ENCODE results near the gene RAB11FIP4. TPM values are rescaled to one million over a fixed set of nuclear protein-coding genes. Genes with fewer than 3 reads are reported as not detected.

RAB11FIP4 gene
- total and polyA plus RNA-seq, 3 donors from 2014 or later: 44.3 to 104 (median 90.2) TPM

DNA sequence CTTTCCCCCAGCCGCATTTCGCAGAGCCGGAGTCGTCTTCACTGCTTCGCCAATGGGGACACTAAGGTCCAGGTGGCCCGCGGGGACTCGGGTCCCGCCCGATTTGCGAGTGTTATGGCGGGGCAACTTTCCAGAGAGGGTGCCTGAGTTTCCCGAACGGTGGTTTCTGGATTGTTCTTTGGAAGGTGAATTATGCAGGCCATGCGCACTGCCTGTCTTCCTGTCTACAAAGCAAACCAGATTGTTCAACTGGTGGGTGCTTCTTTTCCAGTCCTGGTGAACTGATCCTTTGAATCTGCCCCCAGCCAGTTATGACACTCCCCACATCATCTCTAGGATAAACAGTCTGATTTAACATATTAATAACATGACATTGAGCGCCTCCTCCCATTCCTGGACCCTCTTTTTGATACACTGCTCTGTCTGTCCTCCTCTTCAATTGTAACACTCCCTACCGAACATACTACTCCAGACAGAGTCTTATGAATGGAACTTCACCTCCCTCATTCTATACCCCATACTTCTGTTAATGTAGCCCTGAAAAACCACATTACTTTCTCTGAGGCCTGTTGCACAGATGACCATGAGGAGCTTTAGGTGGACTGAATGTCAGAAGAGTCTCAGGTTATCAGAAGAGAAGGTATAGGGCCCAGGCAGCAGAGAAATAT, 159.0 kb downstream of the RAB11FIP4 start:
- Histone ChIP-seq H3K27me3 (no peaks in the 10 kb centered on the region), H3K4me3 (peak overlapping the region; percentile 80 to 95), H3K36me3 (ENCODE audit: low read depth, missing control alignments) (no peaks in the 10 kb centered on the region), H3K9me3 (no peaks in the 10 kb centered on the region), H3K27ac (peak overlapping the region; percentile 84 to 86), H3K4me1 (peaks cover 3% of the 10 kb centered on the region)
- 10 to 12% methylated on average over 9 to 17 of the region's 17 CpGs for WGBS, 2 donors
- no peak for DNase-seq
- intact Hi-C loops (cut with DNase I; ENCODE audit: low total_unique reads): no loop called here
- TF ChIP-seq, protein P1, sequence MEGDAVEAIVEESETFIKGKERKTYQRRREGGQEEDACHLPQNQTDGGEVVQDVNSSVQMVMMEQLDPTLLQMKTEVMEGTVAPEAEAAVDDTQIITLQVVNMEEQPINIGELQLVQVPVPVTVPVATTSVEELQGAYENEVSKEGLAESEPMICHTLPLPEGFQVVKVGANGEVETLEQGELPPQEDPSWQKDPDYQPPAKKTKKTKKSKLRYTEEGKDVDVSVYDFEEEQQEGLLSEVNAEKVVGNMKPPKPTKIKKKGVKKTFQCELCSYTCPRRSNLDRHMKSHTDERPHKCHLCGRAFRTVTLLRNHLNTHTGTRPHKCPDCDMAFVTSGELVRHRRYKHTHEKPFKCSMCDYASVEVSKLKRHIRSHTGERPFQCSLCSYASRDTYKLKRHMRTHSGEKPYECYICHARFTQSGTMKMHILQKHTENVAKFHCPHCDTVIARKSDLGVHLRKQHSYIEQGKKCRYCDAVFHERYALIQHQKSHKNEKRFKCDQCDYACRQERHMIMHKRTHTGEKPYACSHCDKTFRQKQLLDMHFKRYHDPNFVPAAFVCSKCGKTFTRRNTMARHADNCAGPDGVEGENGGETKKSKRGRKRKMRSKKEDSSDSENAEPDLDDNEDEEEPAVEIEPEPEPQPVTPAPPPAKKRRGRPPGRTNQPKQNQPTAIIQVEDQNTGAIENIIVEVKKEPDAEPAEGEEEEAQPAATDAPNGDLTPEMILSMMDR (IDR thresholded peaks at IDR 0.05): no peak
- TF ChIP-seq POLR2A (IDR thresholded peaks at IDR 0.05): no peak

DNA sequence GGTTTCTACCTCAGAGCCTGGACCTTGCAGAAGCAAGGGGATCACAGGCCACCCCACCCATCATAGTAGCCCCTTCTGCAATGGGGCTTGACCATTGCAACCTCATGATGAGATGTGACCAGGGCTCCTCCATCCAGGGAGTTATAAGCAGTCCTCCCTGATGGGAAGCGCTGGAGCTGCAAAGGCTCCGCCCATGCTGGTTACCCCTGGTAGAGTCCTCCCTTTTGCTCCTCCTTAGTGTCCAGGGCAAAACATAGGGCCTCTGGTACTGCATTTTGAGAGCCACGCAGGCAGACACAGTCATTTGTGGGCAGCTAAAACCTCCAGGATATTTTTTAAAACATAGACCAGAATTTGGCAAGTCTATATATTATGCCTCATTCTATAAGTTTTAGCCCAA, 161.1 kb downstream of the RAB11FIP4 start:
- TF ChIP-seq, protein P1 (IDR thresholded peaks at IDR 0.05): no peak
- no peak for TF ChIP-seq POLR2A (IDR thresholded peaks at IDR 0.05)
- Histone ChIP-seq H3K9me3 (no peaks in the 10 kb centered on the region), H3K4me3 (no peak overlapping the region), H3K4me1 (peaks cover 3% of the 10 kb centered on the region), H3K27me3 (no peaks in the 10 kb centered on the region), H3K27ac (no peak overlapping the region), H3K36me3 (ENCODE audit: low read depth, missing control alignments) (no peaks in the 10 kb centered on the region)
- DNase-seq: no peak
- WGBS, 2 donors: 92 to 95% methylated on average over 3 of the region's 3 CpGs
- intact Hi-C loops (cut with DNase I; ENCODE audit: low total_unique reads): no loop called here

DNA sequence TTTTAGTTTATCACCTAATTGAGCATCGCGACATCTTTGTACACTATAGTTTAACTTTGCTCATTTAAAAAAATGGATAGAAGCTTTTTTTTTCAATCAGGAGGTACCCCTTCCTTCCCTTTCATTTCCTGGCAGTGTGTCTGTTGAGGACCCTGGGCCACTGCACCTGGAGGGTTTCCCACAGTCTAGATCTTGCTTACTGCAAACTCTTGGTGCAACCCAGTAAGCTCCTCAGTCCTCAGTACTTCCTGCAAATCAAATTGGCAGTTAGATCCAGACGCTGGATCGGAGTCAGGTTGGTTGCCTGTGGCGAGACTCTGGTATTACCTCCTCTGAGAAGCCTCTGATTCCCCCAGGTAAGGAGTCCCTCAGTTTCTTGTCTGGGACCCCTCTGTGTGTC, 162.0 kb downstream of the RAB11FIP4 start:
- intact Hi-C loops (cut with DNase I; ENCODE audit: low total_unique reads): no loop called here
- H3K36me3 ChIP-seq (ENCODE audit: low read depth, missing control alignments): no peaks in the 10 kb centered on the region
- no peak overlapping the region for H3K27ac ChIP-seq
- H3K27me3 ChIP-seq: no peaks in the 10 kb centered on the region
- H3K4me3 ChIP-seq: no peak overlapping the region
- WGBS, 2 donors: 84 to 85% methylated on average over 4 to 5 of the region's 5 CpGs
- no peak for TF ChIP-seq POLR2A (IDR thresholded peaks at IDR 0.05)
- TF ChIP-seq, protein P1 (IDR thresholded peaks at IDR 0.05): no peak
- H3K4me1 ChIP-seq: peaks cover under 1% of the 10 kb centered on the region
- no peaks in the 10 kb centered on the region for H3K9me3 ChIP-seq
- DNase-seq: no peak

DNA sequence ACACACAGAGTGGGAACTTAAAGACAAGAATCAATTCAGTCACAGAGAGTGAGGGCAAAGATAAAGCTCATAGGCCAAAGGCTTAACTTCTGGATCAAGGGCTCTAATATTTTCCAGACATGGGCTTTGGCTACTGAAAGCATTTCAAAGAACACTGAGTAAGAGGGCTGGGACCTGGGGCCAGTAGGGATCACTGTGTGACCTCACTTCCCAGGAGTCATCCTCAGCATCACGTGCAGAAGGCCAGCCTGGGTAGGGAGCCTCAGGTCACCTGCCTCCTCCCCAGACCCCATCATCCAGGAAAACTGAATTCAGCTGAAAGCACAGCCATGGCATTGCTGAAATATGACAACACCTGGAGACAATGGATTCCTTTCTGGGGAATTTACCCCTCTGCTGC, 163.5 kb downstream of the RAB11FIP4 start:
- 71 to 77% methylated on average over 1 of the region's 1 CpG for WGBS, 2 donors
- Histone ChIP-seq H3K4me3 (no peak overlapping the region), H3K27me3 (no peaks in the 10 kb centered on the region), H3K36me3 (ENCODE audit: low read depth, missing control alignments) (no peaks in the 10 kb centered on the region), H3K9me3 (no peaks in the 10 kb centered on the region), H3K4me1 (no peaks in the 10 kb centered on the region), H3K27ac (no peak overlapping the region)
- intact Hi-C loops (cut with DNase I; ENCODE audit: low total_unique reads): loop anchor here (5.0 kb wide), 1 partner anchor 287 kb away; no protein-coding TSS in a partner anchor
- DNase-seq: no peak
- TF ChIP-seq, protein P1 (IDR thresholded peaks at IDR 0.05): no peak
- TF ChIP-seq POLR2A (IDR thresholded peaks at IDR 0.05): no peak
